AG08396 (cell line): ENCODE measurements around the gene YIF1B.

Source experiments
- DNase-seq: peaks from one replicate; pipeline ENCODE4 v3.0.0; 2012; ENCODE audit warnings: low spot score, mixed read lengths

The YIF1B gene

GRCh38 chr19:38335949-38336637, 20.3 kb upstream of the YIF1B start:
- peak; percentile 95 for DNase-seq

GRCh38 chr19:38333245-38333644, 17.5 kb upstream of the YIF1B start:
- DNase-seq = no peak

- DNase-seq = no peak
Measured at GRCh38 chr19:38331728-38332127, 16.0 kb upstream of the YIF1B start.

- no peak for DNase-seq
Measured at GRCh38 chr19:38329651-38330050, 13.9 kb upstream of the YIF1B start.

- no peak for DNase-seq
Measured at GRCh38 chr19:38326591-38326990, 10.8 kb upstream of the YIF1B start.

GRCh38 chr19:38324431-38324830, 8.7 kb upstream of the YIF1B start:
- DNase-seq = no peak

GRCh38 chr19:38323291-38323690, 7.5 kb upstream of the YIF1B start:
- no peak for DNase-seq

- peak; percentile 57 for DNase-seq
Measured at GRCh38 chr19:38321646-38322196, 6.0 kb upstream of the YIF1B start.

- no peak for DNase-seq
Measured at GRCh38 chr19:38320969-38321339, 5.2 kb upstream of the YIF1B start.

- peak; percentile 47 for DNase-seq
Measured at GRCh38 chr19:38319421-38320258, 3.9 kb upstream of the YIF1B start, which contains the start of gene KCNK6. TSS of gene KCNK6 (plus strand) at chr19:38319845. CDS start at chr19:38319951, 106 bp downstream.

GRCh38 chr19:38318660-38319059, 2.9 kb upstream of the YIF1B start:
- no peak for DNase-seq

GRCh38 chr19:38317104-38317612, 1.4 kb upstream of the YIF1B start:
- DNase-seq = no peak

- DNase-seq = no peak
Measured at GRCh38 chr19:38316477-38317067, 825 bp upstream of the YIF1B start.

- no peak for DNase-seq
Measured at GRCh38 chr19:38310986-38311385, 4.8 kb downstream of the YIF1B start.

GRCh38 chr19:38310279-38310670, 5.5 kb downstream of the YIF1B start:
- no peak for DNase-seq

- DNase-seq = no peak
Measured at GRCh38 chr19:38309615-38310278, 6.0 kb downstream of the YIF1B start.

- no peak for DNase-seq
Measured at GRCh38 chr19:38308926-38309614, 6.7 kb downstream of the YIF1B start.

GRCh38 chr19:38308006-38308766, 7.6 kb downstream of the YIF1B start:
- no peak for DNase-seq

GRCh38 chr19:38307597-38307996, 8.2 kb downstream of the YIF1B start:
- DNase-seq = no peak

GRCh38 chr19:38307076-38307475, 8.7 kb downstream of the YIF1B start:
- DNase-seq = no peak

GRCh38 chr19:38306236-38306635, 9.5 kb downstream of the YIF1B start:
- no peak for DNase-seq
